ENCODE data around the gene MED31. TPM values are rescaled to one million over a fixed set of nuclear protein-coding genes. Genes with fewer than 3 reads are reported as not detected.

The MED31 gene
- total RNA-seq, 1 experiment from 2014 or later = 12.8 TPM

GRCh38 chr17:6638046-6638908 is 13.1 kb downstream of the MED31 start:
- Histone ChIP-seq H3K27me3 (replicated peaks) (no peaks in the 10 kb centered on the region; the same call in 1 of the 2 replicates), H3K4me1 (replicated peaks) (peaks cover 20% of the 10 kb centered on the region), H3K36me3 (peaks cover 30% of the 10 kb centered on the region), H3K27ac (no peak overlapping the region), H3K9me3 (replicated peaks) (peaks cover 4% of the 10 kb centered on the region; the same call in 1 of the 2 replicates), H3K4me3 (no peak overlapping the region)
- DNase-seq (ENCODE audit: low read depth in 1 of 2, low spot score in 2 of 2) = no peak

- Histone ChIP-seq H3K36me3 (peaks cover 30% of the 10 kb centered on the region), H3K4me3 (no peak overlapping the region), H3K27ac (no peak overlapping the region), H3K9me3 (replicated peaks) (peaks cover 4% of the 10 kb centered on the region; the same call in 1 of the 2 replicates), H3K4me1 (replicated peaks) (peaks cover 19% of the 10 kb centered on the region), H3K27me3 (replicated peaks) (no peaks in the 10 kb centered on the region; the same call in 1 of the 2 replicates)
- no peak for DNase-seq (ENCODE audit: low read depth in 1 of 2, low spot score in 2 of 2)
These were observed 14.0 kb downstream of the MED31 start for GRCh38 chr17:6637458-6637840.

GRCh38 chr17:6636616-6637457 is 14.6 kb downstream of the MED31 start:
- DNase-seq (ENCODE audit: low read depth in 1 of 2, low spot score in 2 of 2) = no peak
- Histone ChIP-seq H3K4me1 (replicated peaks) (peaks cover 15% of the 10 kb centered on the region), H3K27me3 (replicated peaks) (no peaks in the 10 kb centered on the region; the same call in 1 of the 2 replicates), H3K27ac (no peak overlapping the region), H3K9me3 (replicated peaks) (peaks cover 4% of the 10 kb centered on the region; the same call in 1 of the 2 replicates), H3K36me3 (peaks cover 33% of the 10 kb centered on the region), H3K4me3 (no peak overlapping the region)

GRCh38 chr17:6636105-6636504 is 15.3 kb downstream of the MED31 start:
- H3K27me3 ChIP-seq (replicated peaks) = no peaks in the 10 kb centered on the region; the same call in 1 of the 2 replicates
- no peak overlapping the region for H3K4me3 ChIP-seq
- H3K9me3 ChIP-seq (replicated peaks) = peaks cover 4% of the 10 kb centered on the region; the same call in 1 of the 2 replicates
- DNase-seq (ENCODE audit: low read depth in 1 of 2, low spot score in 2 of 2) = no peak
- H3K36me3 ChIP-seq = peaks cover 35% of the 10 kb centered on the region
- H3K27ac ChIP-seq = no peak overlapping the region
- peaks cover 10% of the 10 kb centered on the region for H3K4me1 ChIP-seq (replicated peaks)

GRCh38 chr17:6633263-6633662 is 18.1 kb downstream of the MED31 start:
- H3K9me3 ChIP-seq (replicated peaks) = peaks cover 4% of the 10 kb centered on the region; the same call in 1 of the 2 replicates
- no peak for DNase-seq (ENCODE audit: low read depth in 1 of 2, low spot score in 2 of 2)
- H3K4me1 ChIP-seq (replicated peaks) = no peaks in the 10 kb centered on the region
- H3K27me3 ChIP-seq (replicated peaks) = no peaks in the 10 kb centered on the region; the same call in 1 of the 2 replicates
- H3K4me3 ChIP-seq = no peak overlapping the region
- H3K27ac ChIP-seq = no peak overlapping the region
- H3K36me3 ChIP-seq = peaks cover 44% of the 10 kb centered on the region

GRCh38 chr17:6632530-6632929 is 18.9 kb downstream of the MED31 start:
- DNase-seq (ENCODE audit: low read depth in 1 of 2, low spot score in 2 of 2) = no peak
- no peak overlapping the region for H3K27ac ChIP-seq
- H3K4me1 ChIP-seq (replicated peaks) = peaks cover 3% of the 10 kb centered on the region; the same call in 1 of the 2 replicates
- H3K4me3 ChIP-seq = no peak overlapping the region
- peaks cover 4% of the 10 kb centered on the region; the same call in 1 of the 2 replicates for H3K9me3 ChIP-seq (replicated peaks)
- H3K27me3 ChIP-seq (replicated peaks) = no peaks in the 10 kb centered on the region; the same call in 1 of the 2 replicates
- peaks cover 51% of the 10 kb centered on the region for H3K36me3 ChIP-seq

- Histone ChIP-seq H3K4me3 (no peak overlapping the region), H3K27ac (no peak overlapping the region), H3K9me3 (replicated peaks) (peaks cover 4% of the 10 kb centered on the region; the same call in 1 of the 2 replicates), H3K27me3 (replicated peaks) (no peaks in the 10 kb centered on the region; the same call in 1 of the 2 replicates), H3K4me1 (replicated peaks) (peaks cover 19% of the 10 kb centered on the region), H3K36me3 (peaks cover 71% of the 10 kb centered on the region)
- no peak for DNase-seq (ENCODE audit: low read depth in 1 of 2, low spot score in 2 of 2)
These were observed 21.0 kb downstream of the MED31 start for GRCh38 chr17:6630390-6630789.

- H3K4me1 ChIP-seq (replicated peaks) = peaks cover 30% of the 10 kb centered on the region
- H3K9me3 ChIP-seq (replicated peaks) = no peaks in the 10 kb centered on the region
- H3K27me3 ChIP-seq (replicated peaks) = no peaks in the 10 kb centered on the region
- DNase-seq (ENCODE audit: low read depth in 1 of 2, low spot score in 2 of 2) = no peak
- peak overlapping the region; percentile 77 for H3K27ac ChIP-seq
- no peak overlapping the region for H3K4me3 ChIP-seq
- H3K36me3 ChIP-seq = peaks cover 70% of the 10 kb centered on the region
These were observed 24.4 kb downstream of the MED31 start for GRCh38 chr17:6627019-6627418.

GRCh38 chr17:6626616-6627015 is 24.8 kb downstream of the MED31 start:
- H3K4me1 ChIP-seq (replicated peaks) = peaks cover 30% of the 10 kb centered on the region
- no peak overlapping the region for H3K4me3 ChIP-seq
- H3K9me3 ChIP-seq (replicated peaks) = no peaks in the 10 kb centered on the region
- DNase-seq (ENCODE audit: low read depth in 1 of 2, low spot score in 2 of 2) = peak in 1 of 2 experiments; percentile 30
- peaks cover 71% of the 10 kb centered on the region for H3K36me3 ChIP-seq
- peak overlapping the region; percentile 77 for H3K27ac ChIP-seq
- H3K27me3 ChIP-seq (replicated peaks) = no peaks in the 10 kb centered on the region

GRCh38 chr17:6623941-6624340 is 27.5 kb downstream of the MED31 start:
- Histone ChIP-seq H3K4me3 (no peak overlapping the region), H3K4me1 (replicated peaks) (peaks cover 30% of the 10 kb centered on the region), H3K27me3 (replicated peaks) (no peaks in the 10 kb centered on the region), H3K9me3 (replicated peaks) (no peaks in the 10 kb centered on the region), H3K36me3 (peaks cover 75% of the 10 kb centered on the region), H3K27ac (no peak overlapping the region)
- no peak for DNase-seq (ENCODE audit: low read depth in 1 of 2, low spot score in 2 of 2)

GRCh38 chr17:6611231-6611630 is 40.2 kb downstream of the MED31 start:
- Histone ChIP-seq H3K9me3 (replicated peaks) (no peaks in the 10 kb centered on the region), H3K36me3 (peaks cover 63% of the 10 kb centered on the region), H3K27me3 (replicated peaks) (no peaks in the 10 kb centered on the region), H3K4me1 (replicated peaks) (peaks cover 18% of the 10 kb centered on the region), H3K4me3 (no peak overlapping the region), H3K27ac (no peak overlapping the region)
- DNase-seq (ENCODE audit: low read depth in 1 of 2, low spot score in 2 of 2) = no peak

GRCh38 chr17:6610011-6610410 is 41.4 kb downstream of the MED31 start:
- Histone ChIP-seq H3K27ac (no peak overlapping the region), H3K4me3 (no peak overlapping the region), H3K4me1 (replicated peaks) (peaks cover 18% of the 10 kb centered on the region), H3K9me3 (replicated peaks) (no peaks in the 10 kb centered on the region), H3K27me3 (replicated peaks) (no peaks in the 10 kb centered on the region), H3K36me3 (peaks cover 69% of the 10 kb centered on the region)
- DNase-seq (ENCODE audit: low read depth in 1 of 2, low spot score in 2 of 2) = no peak

GRCh38 chr17:6608321-6608720 is 43.1 kb downstream of the MED31 start:
- H3K4me3 ChIP-seq = no peak overlapping the region
- H3K4me1 ChIP-seq (replicated peaks) = peaks cover 13% of the 10 kb centered on the region
- H3K27me3 ChIP-seq (replicated peaks) = no peaks in the 10 kb centered on the region
- no peaks in the 10 kb centered on the region for H3K9me3 ChIP-seq (replicated peaks)
- H3K27ac ChIP-seq = no peak overlapping the region
- DNase-seq (ENCODE audit: low read depth in 1 of 2, low spot score in 2 of 2) = no peak
- peaks cover 62% of the 10 kb centered on the region for H3K36me3 ChIP-seq

Data from SJSA1 (cell line).